GM12873 (cell line): ENCODE data around the gene DTNBP1.

Experiments used
- CTCF ChIP-seq: IDR thresholded peaks from 2 replicates; pipeline ENCODE4 v1.5.1; 2012; ENCODE audit warnings: low read depth, mild to moderate bottlenecking, moderate library complexity, low read length, control low read depth; ENCODE audit not compliant: insufficient read depth; ENCODE audit errors: missing control alignments

DTNBP1 gene

GRCh38 chr6:15662326-15663129, at the start of gene DTNBP1:
Gene DTNBP1 (minus strand): TSS chr6:15663028. CDS start chr6:15662869, 159 bp downstream.
- TF ChIP-seq CTCF: no peak

- no peak for TF ChIP-seq CTCF
Observed at GRCh38 chr6:15709651-15710269, 46.9 kb upstream of the DTNBP1 start.

- TF ChIP-seq CTCF: no peak
Observed at GRCh38 chr6:15708231-15708630, 45.4 kb upstream of the DTNBP1 start.

- TF ChIP-seq CTCF: no peak
Observed at GRCh38 chr6:15705981-15706380, 43.2 kb upstream of the DTNBP1 start.

- no peak for TF ChIP-seq CTCF
Observed at GRCh38 chr6:15698471-15698870, 35.6 kb upstream of the DTNBP1 start.

GRCh38 chr6:15697895-15698294, 35.1 kb upstream of the DTNBP1 start:
- no peak for TF ChIP-seq CTCF

GRCh38 chr6:15691250-15691869, 28.5 kb upstream of the DTNBP1 start:
- peak; percentile 100 for TF ChIP-seq CTCF
